Measurements from ENCODE around the gene PHF21A.

The PHF21A gene

DNA sequence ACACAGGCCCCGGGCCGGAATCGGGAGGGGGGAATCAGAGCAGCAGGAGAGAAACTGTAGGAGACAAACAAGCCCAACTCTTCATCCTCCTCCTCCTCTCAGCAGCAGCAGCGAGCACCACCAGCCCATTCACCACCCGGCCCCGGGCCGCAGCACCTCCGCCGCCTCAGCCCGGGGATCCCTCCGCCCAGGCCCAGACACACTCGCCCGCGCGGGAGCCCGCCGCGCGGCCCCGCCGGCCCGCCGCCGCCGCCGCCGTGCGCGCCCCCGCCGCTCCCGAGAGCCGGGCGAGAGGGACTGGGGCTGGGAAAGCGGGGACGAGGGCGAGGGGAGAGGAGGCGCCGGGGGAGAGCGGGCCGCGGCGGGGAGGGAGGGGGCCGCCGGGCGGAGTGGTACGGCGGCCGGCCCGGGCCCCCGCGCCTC is at the start of gene PHF21A:
Gene PHF21A, minus strand, starts transcription at position 154 of the 423 bp plus-strand sequence. CDS start 37,235 bp downstream, outside the sequence.
- peak; percentile 78 for DNase-seq (ENCODE audit: extremely low spot score)
- TF ChIP-seq L3MBTL2 (conservative IDR thresholded peaks at IDR 0.05): no peak
- no peak for TF ChIP-seq BHLHE40 (IDR thresholded peaks at IDR 0.05; ENCODE audit: borderline replicate concordance)
- TF ChIP-seq ELF4 (IDR thresholded peaks at IDR 0.05): no peak
- TF ChIP-seq FOXK2 (IDR thresholded peaks at IDR 0.05): no peak
- no peak for TF ChIP-seq FOXA1 (IDR thresholded peaks at IDR 0.05)
- TF ChIP-seq LEF1 (IDR thresholded peaks at IDR 0.05; ENCODE audit: borderline replicate concordance): no peak
- no peak for TF ChIP-seq SP1 (IDR thresholded peaks at IDR 0.05)
- no peak for TF ChIP-seq ZNF384 (IDR thresholded peaks at IDR 0.05)
- TF ChIP-seq SUZ12 (IDR thresholded peaks at IDR 0.05): no peak
- TF ChIP-seq TARDBP (IDR thresholded peaks at IDR 0.05): no peak
- TF ChIP-seq ARNT (IDR thresholded peaks at IDR 0.05): no peak
- TF ChIP-seq NFRKB (IDR thresholded peaks at IDR 0.05): no peak
- TF ChIP-seq, protein P1, sequence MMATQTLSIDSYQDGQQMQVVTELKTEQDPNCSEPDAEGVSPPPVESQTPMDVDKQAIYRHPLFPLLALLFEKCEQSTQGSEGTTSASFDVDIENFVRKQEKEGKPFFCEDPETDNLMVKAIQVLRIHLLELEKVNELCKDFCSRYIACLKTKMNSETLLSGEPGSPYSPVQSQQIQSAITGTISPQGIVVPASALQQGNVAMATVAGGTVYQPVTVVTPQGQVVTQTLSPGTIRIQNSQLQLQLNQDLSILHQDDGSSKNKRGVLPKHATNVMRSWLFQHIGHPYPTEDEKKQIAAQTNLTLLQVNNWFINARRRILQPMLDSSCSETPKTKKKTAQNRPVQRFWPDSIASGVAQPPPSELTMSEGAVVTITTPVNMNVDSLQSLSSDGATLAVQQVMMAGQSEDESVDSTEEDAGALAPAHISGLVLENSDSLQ (IDR thresholded peaks at IDR 0.05): no peak
- no peak for TF ChIP-seq CTBP1 (IDR thresholded peaks at IDR 0.05; ENCODE audit: borderline replicate concordance)
- TF ChIP-seq HDGF (IDR thresholded peaks at IDR 0.05; ENCODE audit: borderline replicate concordance): no peak
- ChIA-PET POLR2A (interaction anchor here (0.8 to 1.7 kb wide), 7 partner anchors 13 to 138 kb away, joined by 3 to 13 read pairs (median 4); no protein-coding TSS in a partner anchor), CTCF (interaction anchor here (1.1 kb wide), 1 partner anchor 19 kb away, joined by 5 read pairs; no protein-coding TSS in a partner anchor)

DNA sequence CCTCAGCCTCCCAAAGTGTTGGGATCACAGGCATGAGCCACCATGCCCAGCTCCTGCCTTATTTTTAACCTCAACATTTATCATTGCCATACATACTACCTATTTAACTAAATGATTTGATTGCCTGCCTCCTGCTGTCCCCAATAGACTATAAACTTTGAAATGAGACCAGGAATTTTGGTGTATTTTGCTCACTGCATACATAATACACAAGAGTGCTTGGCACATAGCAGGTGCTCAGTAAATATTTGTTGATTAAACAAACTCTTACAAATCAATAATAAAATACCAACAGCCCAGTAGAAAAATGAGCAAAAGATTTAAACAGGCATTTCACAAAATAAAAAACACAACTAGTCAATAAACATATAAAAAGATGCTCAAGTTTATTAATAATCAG is 49.5 kb upstream of the PHF21A start:
- CTCF ChIA-PET: no interaction called here
- POLR2A ChIA-PET: no interaction called here
- no peak for DNase-seq (ENCODE audit: extremely low spot score)

GRCh38 chr11:46162700-46163099 is 41.4 kb upstream of the PHF21A start:
- ChIA-PET CTCF (no interaction called here), POLR2A (no interaction called here)

More for the DNA sequence above, 49.5 kb upstream of the PHF21A start:
- TF ChIP-seq NFRKB (IDR thresholded peaks at IDR 0.05): no peak
- TF ChIP-seq ARNT (IDR thresholded peaks at IDR 0.05): no peak
- no peak for TF ChIP-seq BHLHE40 (IDR thresholded peaks at IDR 0.05; ENCODE audit: borderline replicate concordance)
- TF ChIP-seq SUZ12 (IDR thresholded peaks at IDR 0.05): no peak
- no peak for TF ChIP-seq CTBP1 (IDR thresholded peaks at IDR 0.05; ENCODE audit: borderline replicate concordance)
- TF ChIP-seq TARDBP (IDR thresholded peaks at IDR 0.05): no peak
- no peak for TF ChIP-seq ZNF384 (IDR thresholded peaks at IDR 0.05)
- TF ChIP-seq FOXK2 (IDR thresholded peaks at IDR 0.05): no peak
- TF ChIP-seq LEF1 (IDR thresholded peaks at IDR 0.05; ENCODE audit: borderline replicate concordance): no peak
- no peak for TF ChIP-seq ELF4 (IDR thresholded peaks at IDR 0.05)
- TF ChIP-seq HDGF (IDR thresholded peaks at IDR 0.05; ENCODE audit: borderline replicate concordance): no peak
- TF ChIP-seq SP1 (IDR thresholded peaks at IDR 0.05): no peak
- TF ChIP-seq L3MBTL2 (conservative IDR thresholded peaks at IDR 0.05): no peak

DNA sequence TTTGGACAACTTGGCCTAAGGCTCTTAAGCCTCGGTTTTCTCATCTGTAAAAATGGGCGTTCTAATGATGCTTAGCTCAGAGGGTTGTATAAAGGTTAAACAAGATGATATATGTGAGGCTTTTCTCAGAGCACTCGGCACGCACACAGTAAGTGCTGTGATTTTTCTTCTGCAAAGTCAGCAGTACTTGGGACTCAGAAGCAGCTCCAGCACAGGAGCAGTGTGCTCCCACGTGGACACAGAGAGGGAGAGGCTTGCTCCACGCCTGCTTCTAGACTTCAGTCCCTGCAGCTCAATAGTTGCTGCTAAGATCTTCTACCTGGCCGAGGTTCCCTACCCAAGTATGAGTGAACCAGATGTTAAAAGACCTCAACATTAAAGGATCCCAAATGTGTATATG is 39.9 kb upstream of the PHF21A start:
- TF ChIP-seq FOXM1 (IDR thresholded peaks at IDR 0.05; ENCODE audit: borderline replicate concordance) (no peak), ZNF384 (IDR thresholded peaks at IDR 0.05) (no peak), CTBP1 (IDR thresholded peaks at IDR 0.05; ENCODE audit: borderline replicate concordance) (no peak), NFRKB (IDR thresholded peaks at IDR 0.05) (no peak), L3MBTL2 (conservative IDR thresholded peaks at IDR 0.05) (no peak), ARNT (IDR thresholded peaks at IDR 0.05) (no peak), SUZ12 (IDR thresholded peaks at IDR 0.05) (no peak), TARDBP (IDR thresholded peaks at IDR 0.05) (no peak), LEF1 (IDR thresholded peaks at IDR 0.05; ENCODE audit: borderline replicate concordance) (no peak), HDGF (IDR thresholded peaks at IDR 0.05; ENCODE audit: borderline replicate concordance) (no peak), SP1 (IDR thresholded peaks at IDR 0.05) (no peak), ELF4 (IDR thresholded peaks at IDR 0.05) (no peak), FOXK2 (IDR thresholded peaks at IDR 0.05) (no peak), BHLHE40 (IDR thresholded peaks at IDR 0.05; ENCODE audit: borderline replicate concordance) (no peak)
- TF ChIP-seq, protein P1 (IDR thresholded peaks at IDR 0.05): no peak
- POLR2A ChIA-PET: no interaction called here

More at GRCh38 chr11:46162700-46163099, 41.4 kb upstream of the PHF21A start:
- DNase-seq (ENCODE audit: extremely low spot score): no peak
- TF ChIP-seq ZNF384 (IDR thresholded peaks at IDR 0.05): no peak
- TF ChIP-seq, protein P1 (IDR thresholded peaks at IDR 0.05): no peak
- TF ChIP-seq FOXK2 (IDR thresholded peaks at IDR 0.05): no peak
- TF ChIP-seq L3MBTL2 (conservative IDR thresholded peaks at IDR 0.05): no peak
- TF ChIP-seq CTBP1 (IDR thresholded peaks at IDR 0.05; ENCODE audit: borderline replicate concordance): no peak
- no peak for TF ChIP-seq ELF4 (IDR thresholded peaks at IDR 0.05)
- no peak for TF ChIP-seq ARNT (IDR thresholded peaks at IDR 0.05)
- TF ChIP-seq HDGF (IDR thresholded peaks at IDR 0.05; ENCODE audit: borderline replicate concordance): no peak

DNA sequence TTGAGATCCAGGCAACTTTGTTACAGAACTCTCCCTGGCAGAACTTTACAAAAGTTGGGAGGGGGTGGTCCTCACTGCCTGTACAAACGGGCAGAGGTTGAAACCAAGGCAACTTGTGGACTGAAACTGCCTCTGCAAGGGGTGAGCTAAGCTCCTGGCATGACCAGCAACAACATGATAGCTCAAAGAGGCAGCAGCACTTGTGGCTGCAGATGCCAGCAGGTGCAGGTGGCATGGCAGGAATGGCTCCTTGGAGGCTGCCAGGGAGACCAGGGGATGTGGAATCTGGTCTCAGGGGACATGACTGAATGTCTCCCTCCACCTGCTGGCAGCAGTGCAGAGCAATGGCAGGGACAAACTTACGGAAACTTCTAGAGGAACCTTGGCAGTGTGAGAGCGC is 38.8 kb upstream of the PHF21A start:
- no peak for DNase-seq (ENCODE audit: extremely low spot score)
- ChIA-PET POLR2A (interaction anchor here (0.6 kb wide), 1 partner anchor 55 kb away, joined by 3 read pairs; no protein-coding TSS in a partner anchor), CTCF (no interaction called here)
- TF ChIP-seq FOXA1 (IDR thresholded peaks at IDR 0.05) (no peak), CTBP1 (IDR thresholded peaks at IDR 0.05; ENCODE audit: borderline replicate concordance) (no peak), TARDBP (IDR thresholded peaks at IDR 0.05) (no peak), HDGF (IDR thresholded peaks at IDR 0.05; ENCODE audit: borderline replicate concordance) (no peak), BHLHE40 (IDR thresholded peaks at IDR 0.05; ENCODE audit: borderline replicate concordance) (no peak), NFRKB (IDR thresholded peaks at IDR 0.05) (no peak)

More for the DNA sequence above, 39.9 kb upstream of the PHF21A start:
- CTCF ChIA-PET: no interaction called here
- DNase-seq (ENCODE audit: extremely low spot score): no peak

DNA sequence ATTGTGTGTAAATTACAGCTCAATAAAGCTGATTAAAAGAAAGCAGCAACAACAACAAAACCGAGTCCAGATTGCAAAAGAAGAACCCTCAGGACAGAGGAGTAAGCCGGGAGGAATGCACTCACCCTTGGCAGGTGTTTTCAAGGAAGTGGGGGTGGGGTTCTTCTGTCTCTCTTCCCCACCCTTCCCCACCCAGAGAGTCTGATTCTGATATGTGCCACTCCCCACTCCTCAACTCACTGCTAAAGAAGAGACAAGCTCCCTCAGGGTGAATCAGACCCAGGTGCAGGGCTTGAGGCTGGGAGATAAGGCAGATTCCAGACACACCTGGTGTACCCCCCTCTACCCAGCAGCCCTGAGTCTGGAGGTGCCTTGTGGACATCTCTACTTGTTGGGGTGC is 38.4 kb upstream of the PHF21A start:
- POLR2A ChIA-PET: interaction anchor here (0.6 kb wide), 1 partner anchor 55 kb away, joined by 3 read pairs; no protein-coding TSS in a partner anchor
- TF ChIP-seq ZNF384 (IDR thresholded peaks at IDR 0.05) (no peak), BHLHE40 (IDR thresholded peaks at IDR 0.05; ENCODE audit: borderline replicate concordance) (no peak), FOXA1 (IDR thresholded peaks at IDR 0.05) (no peak), LEF1 (IDR thresholded peaks at IDR 0.05; ENCODE audit: borderline replicate concordance) (no peak), CTBP1 (IDR thresholded peaks at IDR 0.05; ENCODE audit: borderline replicate concordance) (no peak), SUZ12 (IDR thresholded peaks at IDR 0.05) (no peak), FOXK2 (IDR thresholded peaks at IDR 0.05) (no peak), L3MBTL2 (conservative IDR thresholded peaks at IDR 0.05) (no peak), SP1 (IDR thresholded peaks at IDR 0.05) (no peak), NFRKB (IDR thresholded peaks at IDR 0.05) (no peak), FOXM1 (IDR thresholded peaks at IDR 0.05; ENCODE audit: borderline replicate concordance) (no peak), TARDBP (IDR thresholded peaks at IDR 0.05) (no peak), HDGF (IDR thresholded peaks at IDR 0.05; ENCODE audit: borderline replicate concordance) (no peak), ELF4 (IDR thresholded peaks at IDR 0.05) (no peak), ARNT (IDR thresholded peaks at IDR 0.05) (no peak)
- TF ChIP-seq, protein P1 (IDR thresholded peaks at IDR 0.05): no peak
- CTCF ChIA-PET: no interaction called here
- no peak for DNase-seq (ENCODE audit: extremely low spot score)
